Body of pancreas (tissue), 4 donors: ENCODE results near the gene FAAP24.

Experiments used
- POLR2A ChIP-seq, 3 donors: fragments of 450-650 bp; IDR thresholded peaks; one replicate each; pipeline ENCODE4 v1.6.1; 2016; ENCODE audit warnings: antibody characterized with exemption in 3 of 3, mild to moderate bottlenecking in 2 of 3
- TF ChIP-seq, protein P1 (sequence below), 7 experiments: fragments of 450-650 bp in 4 of 7; fragments of 200-600 bp in 3 of 7; sonication (generic) in 3 of 7; IDR thresholded peaks; one replicate each; pipeline ENCODE4 v1.5.1; 2016 to 2019; ENCODE audit warnings: antibody characterized with exemption in 7 of 7

- TF ChIP-seq, protein P1, sequence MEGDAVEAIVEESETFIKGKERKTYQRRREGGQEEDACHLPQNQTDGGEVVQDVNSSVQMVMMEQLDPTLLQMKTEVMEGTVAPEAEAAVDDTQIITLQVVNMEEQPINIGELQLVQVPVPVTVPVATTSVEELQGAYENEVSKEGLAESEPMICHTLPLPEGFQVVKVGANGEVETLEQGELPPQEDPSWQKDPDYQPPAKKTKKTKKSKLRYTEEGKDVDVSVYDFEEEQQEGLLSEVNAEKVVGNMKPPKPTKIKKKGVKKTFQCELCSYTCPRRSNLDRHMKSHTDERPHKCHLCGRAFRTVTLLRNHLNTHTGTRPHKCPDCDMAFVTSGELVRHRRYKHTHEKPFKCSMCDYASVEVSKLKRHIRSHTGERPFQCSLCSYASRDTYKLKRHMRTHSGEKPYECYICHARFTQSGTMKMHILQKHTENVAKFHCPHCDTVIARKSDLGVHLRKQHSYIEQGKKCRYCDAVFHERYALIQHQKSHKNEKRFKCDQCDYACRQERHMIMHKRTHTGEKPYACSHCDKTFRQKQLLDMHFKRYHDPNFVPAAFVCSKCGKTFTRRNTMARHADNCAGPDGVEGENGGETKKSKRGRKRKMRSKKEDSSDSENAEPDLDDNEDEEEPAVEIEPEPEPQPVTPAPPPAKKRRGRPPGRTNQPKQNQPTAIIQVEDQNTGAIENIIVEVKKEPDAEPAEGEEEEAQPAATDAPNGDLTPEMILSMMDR (IDR thresholded peaks at IDR 0.05), result no peak
- no peak for TF ChIP-seq POLR2A (IDR thresholded peaks at IDR 0.05)
Observed at GRCh38 chr19:32936065-32936464, 36.0 kb upstream of the FAAP24 start.
